ENCODE measurements around the gene GPR146.

GPR146 gene

DNA sequence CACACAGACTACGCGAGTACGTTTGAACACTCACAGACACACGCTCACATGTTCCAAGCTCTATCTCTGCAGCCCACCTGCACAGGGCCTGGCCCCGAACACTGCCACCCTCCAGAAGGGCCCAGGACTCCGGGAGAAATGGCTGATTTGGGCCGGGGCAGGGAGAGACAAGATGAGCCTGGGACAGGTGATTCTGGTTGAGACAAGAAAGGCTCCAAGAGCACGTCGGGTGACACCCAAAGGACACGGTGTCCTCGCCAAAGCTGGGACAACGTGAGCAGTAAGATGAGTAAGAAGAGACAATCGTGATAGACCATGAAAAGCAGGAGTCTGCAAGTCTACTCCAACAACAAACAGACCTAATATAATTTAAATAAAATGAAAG, 52.8 kb downstream of the GPR146 start:
- in situ Hi-C loops (cut with MboI; ENCODE audit: low sequenced_read_pairs, unreplicated experiment): no loop called here
- no peak for DNase-seq (ENCODE audit: low spot score)
- TF ChIP-seq, protein P1, sequence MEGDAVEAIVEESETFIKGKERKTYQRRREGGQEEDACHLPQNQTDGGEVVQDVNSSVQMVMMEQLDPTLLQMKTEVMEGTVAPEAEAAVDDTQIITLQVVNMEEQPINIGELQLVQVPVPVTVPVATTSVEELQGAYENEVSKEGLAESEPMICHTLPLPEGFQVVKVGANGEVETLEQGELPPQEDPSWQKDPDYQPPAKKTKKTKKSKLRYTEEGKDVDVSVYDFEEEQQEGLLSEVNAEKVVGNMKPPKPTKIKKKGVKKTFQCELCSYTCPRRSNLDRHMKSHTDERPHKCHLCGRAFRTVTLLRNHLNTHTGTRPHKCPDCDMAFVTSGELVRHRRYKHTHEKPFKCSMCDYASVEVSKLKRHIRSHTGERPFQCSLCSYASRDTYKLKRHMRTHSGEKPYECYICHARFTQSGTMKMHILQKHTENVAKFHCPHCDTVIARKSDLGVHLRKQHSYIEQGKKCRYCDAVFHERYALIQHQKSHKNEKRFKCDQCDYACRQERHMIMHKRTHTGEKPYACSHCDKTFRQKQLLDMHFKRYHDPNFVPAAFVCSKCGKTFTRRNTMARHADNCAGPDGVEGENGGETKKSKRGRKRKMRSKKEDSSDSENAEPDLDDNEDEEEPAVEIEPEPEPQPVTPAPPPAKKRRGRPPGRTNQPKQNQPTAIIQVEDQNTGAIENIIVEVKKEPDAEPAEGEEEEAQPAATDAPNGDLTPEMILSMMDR (IDR thresholded peaks at IDR 0.05; ENCODE audit: borderline replicate concordance, control extremely low read depth, extremely low read depth, insufficient read depth, missing control alignments): no peak

DNA sequence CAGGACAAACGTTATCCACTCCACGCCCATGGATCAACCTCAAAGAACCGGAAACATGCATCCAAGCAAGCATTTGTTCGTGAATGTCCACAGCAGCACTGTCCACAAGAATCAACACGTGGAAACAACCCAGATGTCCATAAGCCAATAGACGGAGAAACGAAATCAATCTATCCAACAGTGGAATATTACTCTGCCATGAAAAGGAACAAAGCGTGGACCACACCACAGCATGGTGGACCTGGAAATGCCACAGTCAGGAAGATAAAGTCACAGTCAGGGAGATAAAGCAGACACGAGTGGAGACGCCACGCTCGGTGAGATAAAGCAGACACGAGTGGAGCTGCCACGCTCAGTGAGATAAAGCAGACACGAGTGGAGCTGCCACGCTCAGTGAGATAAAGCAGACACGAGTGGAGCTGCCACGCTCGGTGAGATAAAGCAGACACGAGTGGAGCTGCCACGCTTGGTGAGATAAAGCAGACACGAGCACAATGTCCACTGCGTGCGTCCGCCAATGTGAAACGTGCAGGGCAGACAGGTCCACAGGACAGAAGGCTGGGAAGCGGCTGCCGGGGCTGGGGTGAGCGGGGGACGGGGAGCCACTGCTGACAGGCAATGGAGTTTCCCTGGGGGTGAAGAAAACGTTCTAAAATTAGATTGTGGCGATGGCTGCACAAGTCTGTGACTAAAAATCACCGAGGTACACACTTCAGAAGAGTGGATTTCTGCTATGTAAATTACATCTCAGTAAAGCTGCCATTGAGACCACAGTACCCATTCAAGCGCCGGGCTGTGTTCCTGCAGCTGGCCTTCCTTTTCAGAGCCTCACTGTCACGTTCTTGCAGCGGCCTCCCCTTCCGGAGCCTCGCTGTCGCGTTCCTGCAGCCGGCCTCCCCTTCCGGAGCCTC, 54.2 kb downstream of the GPR146 start:
- in situ Hi-C loops (cut with MboI; ENCODE audit: low sequenced_read_pairs, unreplicated experiment): no loop called here
- TF ChIP-seq, protein P1 (IDR thresholded peaks at IDR 0.05; ENCODE audit: borderline replicate concordance, control extremely low read depth, extremely low read depth, insufficient read depth, missing control alignments): no peak
- DNase-seq (ENCODE audit: low spot score): no peak

DNA sequence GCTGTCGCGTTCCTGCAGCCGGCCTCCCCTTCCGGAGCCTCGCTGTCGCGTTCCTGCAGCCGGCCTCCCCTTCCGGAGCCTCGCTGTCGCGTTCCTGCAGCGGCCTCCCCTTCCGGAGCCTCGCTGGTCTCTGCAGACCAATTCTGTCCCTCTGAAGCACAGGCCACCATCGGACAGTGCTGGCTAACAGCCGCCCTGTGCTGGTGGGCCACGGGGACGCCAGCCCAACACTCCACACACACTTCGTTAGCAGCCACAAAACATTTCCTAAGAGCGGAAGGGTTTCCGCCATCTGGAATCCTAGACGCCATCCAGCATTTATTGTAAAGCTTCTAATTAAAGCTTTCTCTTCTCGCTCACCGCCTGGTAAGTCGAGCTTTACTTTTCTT, 54.8 kb downstream of the GPR146 start:
- TF ChIP-seq, protein P1 (IDR thresholded peaks at IDR 0.05; ENCODE audit: borderline replicate concordance, control extremely low read depth, extremely low read depth, insufficient read depth, missing control alignments): no peak

DNA sequence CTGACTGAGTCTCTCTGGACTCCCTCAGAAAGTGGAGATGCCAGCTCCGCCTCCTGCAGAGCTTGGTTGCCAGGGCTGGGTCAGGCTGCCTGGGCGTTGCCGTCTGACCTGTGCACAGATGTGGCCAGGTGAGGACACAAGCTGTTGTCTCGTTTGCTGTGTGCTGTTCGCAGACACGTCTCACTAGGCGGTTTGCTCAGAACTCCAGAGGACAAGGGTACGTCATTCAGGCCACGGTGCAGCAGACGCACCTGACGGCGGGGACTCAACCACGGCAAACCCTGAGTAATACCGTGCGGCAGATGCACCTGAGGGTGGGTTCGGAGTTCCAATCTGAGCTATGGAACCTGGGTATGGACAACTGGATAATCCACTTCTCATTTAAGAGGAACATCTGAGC, 55.3 kb downstream of the GPR146 start:
- in situ Hi-C loops (cut with MboI; ENCODE audit: low sequenced_read_pairs, unreplicated experiment): no loop called here
- no peak for DNase-seq (ENCODE audit: low spot score)

More for the DNA sequence above, 54.8 kb downstream of the GPR146 start:
- in situ Hi-C loops (cut with MboI; ENCODE audit: low sequenced_read_pairs, unreplicated experiment): no loop called here
- DNase-seq (ENCODE audit: low spot score): no peak

DNA sequence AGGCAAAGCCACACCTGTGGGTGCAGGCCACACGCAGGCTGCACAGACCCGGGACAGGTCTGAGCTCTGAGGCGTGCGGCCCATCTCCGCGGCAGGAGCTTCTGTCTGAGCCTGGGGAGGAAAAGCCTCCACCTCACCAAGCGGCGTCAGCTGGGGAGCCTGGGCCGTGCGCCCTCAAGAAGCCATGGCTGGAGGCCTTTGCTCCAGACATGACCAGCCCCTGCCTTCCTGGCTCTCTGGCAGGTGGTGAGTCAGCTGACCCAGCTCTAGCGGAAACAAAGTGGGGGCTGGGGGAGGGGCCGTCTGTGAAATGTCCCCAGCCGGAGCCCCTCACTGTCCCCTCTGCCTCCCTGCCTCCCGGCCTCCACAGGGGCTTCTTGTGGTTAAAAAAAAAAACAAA, 56.0 kb downstream of the GPR146 start:
- TF ChIP-seq, protein P1 (IDR thresholded peaks at IDR 0.05; ENCODE audit: borderline replicate concordance, control extremely low read depth, extremely low read depth, insufficient read depth, missing control alignments): no peak
- DNase-seq (ENCODE audit: low spot score): no peak
- in situ Hi-C loops (cut with MboI; ENCODE audit: low sequenced_read_pairs, unreplicated experiment): no loop called here

More for the DNA sequence above, 55.3 kb downstream of the GPR146 start:
- TF ChIP-seq, protein P1 (IDR thresholded peaks at IDR 0.05; ENCODE audit: borderline replicate concordance, control extremely low read depth, extremely low read depth, insufficient read depth, missing control alignments): no peak

DNA sequence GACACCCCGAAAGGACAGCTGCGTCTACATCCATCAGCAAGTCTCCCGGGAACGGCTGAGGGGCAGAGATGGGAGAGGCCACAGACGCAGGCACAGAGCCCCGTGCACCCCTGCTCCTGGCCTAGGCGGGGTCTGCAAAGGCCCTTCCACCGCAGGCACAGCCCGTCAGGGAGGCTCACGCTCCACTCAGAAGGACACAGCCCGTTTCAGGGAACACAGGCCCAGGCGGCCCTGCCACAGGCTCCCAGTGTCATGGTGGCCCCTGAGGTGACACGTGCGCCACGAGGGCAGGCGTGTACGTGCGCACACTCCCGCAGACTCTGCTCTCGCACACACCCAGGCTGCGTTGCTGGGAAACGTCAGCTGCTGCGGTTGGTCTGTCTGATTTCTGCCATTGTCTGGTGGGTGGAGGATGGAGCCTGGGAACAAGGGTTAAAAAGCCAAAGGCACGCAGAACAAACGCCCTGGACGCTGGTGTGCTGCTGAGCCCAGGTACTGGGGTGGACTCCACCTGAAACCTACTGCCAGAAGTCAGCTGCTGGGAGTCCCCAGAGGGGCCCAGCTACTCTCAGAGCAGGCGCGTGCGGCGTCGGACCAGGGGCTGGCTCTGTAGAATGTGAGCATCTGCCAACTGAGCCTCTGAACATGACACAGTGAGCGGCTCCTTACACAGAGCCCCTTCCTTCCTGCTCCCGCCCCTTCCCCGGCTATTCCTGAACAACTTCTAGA, 56.7 kb downstream of the GPR146 start:
- TF ChIP-seq, protein P1 (IDR thresholded peaks at IDR 0.05; ENCODE audit: borderline replicate concordance, control extremely low read depth, extremely low read depth, insufficient read depth, missing control alignments): no peak
- in situ Hi-C loops (cut with MboI; ENCODE audit: low sequenced_read_pairs, unreplicated experiment): no loop called here

More for the DNA sequence above, 56.7 kb downstream of the GPR146 start:
- no peak for DNase-seq (ENCODE audit: low spot score)

Data from GM13976 (cell line).